ENCODE data around the gene CCN6.

Gene CCN6

DNA sequence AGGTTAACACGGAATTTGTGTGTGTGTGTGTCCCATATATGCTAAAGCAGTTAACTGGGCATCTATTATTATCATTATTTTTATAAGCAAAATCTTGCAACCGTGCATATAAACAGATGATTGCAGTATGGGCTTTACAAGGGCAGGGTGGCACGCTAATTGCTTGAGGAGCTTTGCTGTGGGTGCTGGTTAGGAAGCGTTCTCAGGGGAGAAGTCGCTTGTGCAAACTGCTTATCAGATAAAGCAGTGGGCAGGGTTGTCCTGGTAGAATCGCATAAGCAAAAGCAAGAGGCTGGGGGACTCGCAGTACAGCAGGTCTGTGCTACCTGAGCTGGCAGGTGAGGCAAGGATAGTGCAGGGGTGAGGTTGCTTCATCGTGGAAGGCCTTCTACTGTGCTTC lies 9.7 kb upstream of the CCN6 start:
- TF ChIP-seq, protein P1, sequence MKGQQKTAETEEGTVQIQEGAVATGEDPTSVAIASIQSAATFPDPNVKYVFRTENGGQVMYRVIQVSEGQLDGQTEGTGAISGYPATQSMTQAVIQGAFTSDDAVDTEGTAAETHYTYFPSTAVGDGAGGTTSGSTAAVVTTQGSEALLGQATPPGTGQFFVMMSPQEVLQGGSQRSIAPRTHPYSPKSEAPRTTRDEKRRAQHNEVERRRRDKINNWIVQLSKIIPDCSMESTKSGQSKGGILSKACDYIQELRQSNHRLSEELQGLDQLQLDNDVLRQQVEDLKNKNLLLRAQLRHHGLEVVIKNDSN (IDR thresholded peaks at IDR 0.05) = no peak
- TF ChIP-seq, protein P2, sequence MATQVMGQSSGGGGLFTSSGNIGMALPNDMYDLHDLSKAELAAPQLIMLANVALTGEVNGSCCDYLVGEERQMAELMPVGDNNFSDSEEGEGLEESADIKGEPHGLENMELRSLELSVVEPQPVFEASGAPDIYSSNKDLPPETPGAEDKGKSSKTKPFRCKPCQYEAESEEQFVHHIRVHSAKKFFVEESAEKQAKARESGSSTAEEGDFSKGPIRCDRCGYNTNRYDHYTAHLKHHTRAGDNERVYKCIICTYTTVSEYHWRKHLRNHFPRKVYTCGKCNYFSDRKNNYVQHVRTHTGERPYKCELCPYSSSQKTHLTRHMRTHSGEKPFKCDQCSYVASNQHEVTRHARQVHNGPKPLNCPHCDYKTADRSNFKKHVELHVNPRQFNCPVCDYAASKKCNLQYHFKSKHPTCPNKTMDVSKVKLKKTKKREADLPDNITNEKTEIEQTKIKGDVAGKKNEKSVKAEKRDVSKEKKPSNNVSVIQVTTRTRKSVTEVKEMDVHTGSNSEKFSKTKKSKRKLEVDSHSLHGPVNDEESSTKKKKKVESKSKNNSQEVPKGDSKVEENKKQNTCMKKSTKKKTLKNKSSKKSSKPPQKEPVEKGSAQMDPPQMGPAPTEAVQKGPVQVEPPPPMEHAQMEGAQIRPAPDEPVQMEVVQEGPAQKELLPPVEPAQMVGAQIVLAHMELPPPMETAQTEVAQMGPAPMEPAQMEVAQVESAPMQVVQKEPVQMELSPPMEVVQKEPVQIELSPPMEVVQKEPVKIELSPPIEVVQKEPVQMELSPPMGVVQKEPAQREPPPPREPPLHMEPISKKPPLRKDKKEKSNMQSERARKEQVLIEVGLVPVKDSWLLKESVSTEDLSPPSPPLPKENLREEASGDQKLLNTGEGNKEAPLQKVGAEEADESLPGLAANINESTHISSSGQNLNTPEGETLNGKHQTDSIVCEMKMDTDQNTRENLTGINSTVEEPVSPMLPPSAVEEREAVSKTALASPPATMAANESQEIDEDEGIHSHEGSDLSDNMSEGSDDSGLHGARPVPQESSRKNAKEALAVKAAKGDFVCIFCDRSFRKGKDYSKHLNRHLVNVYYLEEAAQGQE (IDR thresholded peaks at IDR 0.05; ENCODE audit: low read depth) = no peak
- no peak for TF ChIP-seq EGR1 (IDR thresholded peaks at IDR 0.05)
- TF ChIP-seq EP300 (IDR thresholded peaks at IDR 0.05; ENCODE audit: borderline replicate concordance) = no peak
- TF ChIP-seq CREB1 (IDR thresholded peaks at IDR 0.05; ENCODE audit: low read depth) = no peak
- TF ChIP-seq TAF1 (IDR thresholded peaks at IDR 0.05; ENCODE audit: low read depth) = no peak
- TF ChIP-seq NFIC (IDR thresholded peaks at IDR 0.05) = no peak
- no peak for TF ChIP-seq YY1 (IDR thresholded peaks at IDR 0.05; ENCODE audit: low read depth)
- TF ChIP-seq, protein P3, sequence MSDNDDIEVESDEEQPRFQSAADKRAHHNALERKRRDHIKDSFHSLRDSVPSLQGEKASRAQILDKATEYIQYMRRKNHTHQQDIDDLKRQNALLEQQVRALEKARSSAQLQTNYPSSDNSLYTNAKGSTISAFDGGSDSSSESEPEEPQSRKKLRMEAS (IDR thresholded peaks at IDR 0.05) = no peak
- no peak for TF ChIP-seq TCF12 (IDR thresholded peaks at IDR 0.05; ENCODE audit: low read depth)
- no peak for TF ChIP-seq CEBPB (IDR thresholded peaks at IDR 0.05)
- TF ChIP-seq ZBTB7A (IDR thresholded peaks at IDR 0.05; ENCODE audit: low read depth) = no peak
- TF ChIP-seq RAD21 (IDR thresholded peaks at IDR 0.05; ENCODE audit: low read depth) = no peak
- TF ChIP-seq FOXM1 (IDR thresholded peaks at IDR 0.05; ENCODE audit: borderline replicate concordance, low read depth) = no peak
- TF ChIP-seq TEAD4 (IDR thresholded peaks at IDR 0.05) = no peak

DNA sequence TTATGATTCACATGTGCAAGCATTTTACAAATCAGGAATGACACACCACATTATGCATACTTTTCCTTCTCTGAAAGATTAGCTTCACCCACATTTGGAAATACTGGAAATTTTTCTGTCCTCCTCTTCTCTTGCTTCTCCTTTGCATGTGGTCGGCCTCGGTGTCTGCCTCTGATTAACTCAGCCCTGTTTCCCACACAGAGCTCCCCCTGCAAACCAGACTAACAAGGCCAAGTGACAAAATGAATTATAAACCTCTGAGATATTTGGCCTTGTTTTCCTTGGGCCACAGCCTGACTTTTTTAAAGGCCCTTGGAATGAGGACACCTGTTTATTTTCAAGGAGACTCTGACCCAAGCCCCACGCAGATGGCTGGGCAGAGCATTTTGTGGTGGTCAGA lies 9.0 kb upstream of the CCN6 start:
- no peak for TF ChIP-seq EGR1 (IDR thresholded peaks at IDR 0.05)
- no peak for TF ChIP-seq ZBTB7A (IDR thresholded peaks at IDR 0.05; ENCODE audit: low read depth)
- no peak for TF ChIP-seq RAD21 (IDR thresholded peaks at IDR 0.05; ENCODE audit: low read depth)
- TF ChIP-seq, protein P2 (IDR thresholded peaks at IDR 0.05; ENCODE audit: low read depth) = no peak

DNA sequence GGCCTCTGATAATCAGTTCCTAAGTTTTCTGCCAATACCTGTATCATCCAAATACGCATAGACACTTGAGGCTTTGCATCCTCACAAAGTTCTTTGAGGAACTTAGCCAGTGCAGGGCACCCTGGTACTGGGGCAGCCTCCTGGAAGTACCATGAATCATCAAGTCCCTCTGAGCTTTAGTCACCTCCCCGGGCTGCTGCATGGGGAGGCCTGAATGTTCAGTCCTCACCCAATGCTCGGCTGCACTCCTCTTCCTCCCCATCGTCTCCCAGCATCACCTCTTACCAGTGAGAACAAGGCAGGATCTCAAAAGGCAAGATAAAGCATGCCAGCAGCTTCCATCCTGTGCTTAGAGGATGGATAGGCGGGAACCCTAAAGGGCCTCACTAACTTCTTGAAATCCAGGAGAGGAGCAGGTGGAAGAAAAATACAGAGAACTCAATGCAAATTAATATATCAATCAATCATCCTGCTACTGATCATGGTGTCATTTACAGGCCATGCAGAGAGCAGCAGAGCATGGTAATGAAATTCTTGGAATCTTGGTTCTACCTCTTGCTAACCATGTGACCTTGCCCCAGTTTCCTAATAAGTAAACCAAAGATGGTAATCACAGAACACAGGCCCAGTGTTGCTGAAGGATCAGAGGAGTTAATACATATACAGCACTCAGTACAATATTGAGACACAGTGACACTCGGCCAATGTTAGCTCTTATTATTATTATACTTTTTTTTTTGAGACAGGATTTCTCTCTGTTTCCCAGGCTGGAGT lies 4.7 kb upstream of the CCN6 start:
- TF ChIP-seq EP300 (IDR thresholded peaks at IDR 0.05; ENCODE audit: borderline replicate concordance) (no peak), NFIC (IDR thresholded peaks at IDR 0.05) (no peak), ZBTB7A (IDR thresholded peaks at IDR 0.05; ENCODE audit: low read depth) (no peak), RAD21 (IDR thresholded peaks at IDR 0.05; ENCODE audit: low read depth) (no peak), YY1 (IDR thresholded peaks at IDR 0.05; ENCODE audit: low read depth) (no peak), TEAD4 (IDR thresholded peaks at IDR 0.05) (no peak), FOXM1 (IDR thresholded peaks at IDR 0.05; ENCODE audit: borderline replicate concordance, low read depth) (no peak), CREB1 (IDR thresholded peaks at IDR 0.05; ENCODE audit: low read depth) (no peak), CEBPB (IDR thresholded peaks at IDR 0.05) (no peak), TAF1 (IDR thresholded peaks at IDR 0.05; ENCODE audit: low read depth) (no peak), EGR1 (IDR thresholded peaks at IDR 0.05) (no peak), TCF12 (IDR thresholded peaks at IDR 0.05; ENCODE audit: low read depth) (no peak)
- TF ChIP-seq, protein P3 (IDR thresholded peaks at IDR 0.05) = no peak
- TF ChIP-seq, protein P1 (IDR thresholded peaks at IDR 0.05) = no peak
- TF ChIP-seq, protein P2 (IDR thresholded peaks at IDR 0.05; ENCODE audit: low read depth) = no peak

DNA sequence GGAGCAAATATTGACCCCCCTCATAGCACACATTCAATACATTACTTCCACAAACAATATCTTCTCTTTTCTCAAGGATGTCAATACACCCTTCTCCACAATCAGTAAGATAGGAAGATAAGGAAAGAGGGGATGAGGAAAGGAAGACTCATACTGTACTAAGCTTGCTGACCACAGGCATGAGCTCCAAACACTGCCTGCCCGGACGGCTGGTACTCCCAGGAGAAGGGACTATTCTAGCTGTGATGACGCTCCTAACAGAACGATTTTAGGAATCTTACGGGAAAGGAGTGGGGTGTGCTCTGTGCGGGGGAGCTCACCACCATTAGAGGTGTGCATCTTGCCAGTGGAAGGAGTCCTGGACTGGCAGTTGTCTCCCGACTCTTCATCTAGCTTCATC lies 3.9 kb upstream of the CCN6 start:
- TF ChIP-seq NFIC (IDR thresholded peaks at IDR 0.05) = no peak
- TF ChIP-seq EGR1 (IDR thresholded peaks at IDR 0.05) = no peak
- TF ChIP-seq YY1 (IDR thresholded peaks at IDR 0.05; ENCODE audit: low read depth) = no peak
- TF ChIP-seq CEBPB (IDR thresholded peaks at IDR 0.05) = no peak
- no peak for TF ChIP-seq TEAD4 (IDR thresholded peaks at IDR 0.05)
- TF ChIP-seq RAD21 (IDR thresholded peaks at IDR 0.05; ENCODE audit: low read depth) = no peak
- TF ChIP-seq, protein P3 (IDR thresholded peaks at IDR 0.05) = no peak
- TF ChIP-seq TAF1 (IDR thresholded peaks at IDR 0.05; ENCODE audit: low read depth) = no peak
- TF ChIP-seq, protein P1 (IDR thresholded peaks at IDR 0.05) = no peak
- TF ChIP-seq CREB1 (IDR thresholded peaks at IDR 0.05; ENCODE audit: low read depth) = no peak
- no peak for TF ChIP-seq ZBTB7A (IDR thresholded peaks at IDR 0.05; ENCODE audit: low read depth)
- TF ChIP-seq EP300 (IDR thresholded peaks at IDR 0.05; ENCODE audit: borderline replicate concordance) = no peak
- TF ChIP-seq TCF12 (IDR thresholded peaks at IDR 0.05; ENCODE audit: low read depth) = no peak
- TF ChIP-seq, protein P2 (IDR thresholded peaks at IDR 0.05; ENCODE audit: low read depth) = no peak

Data from Ishikawa (cell line).